ENCODE results near the gene INPPL1.

INPPL1 gene

DNA sequence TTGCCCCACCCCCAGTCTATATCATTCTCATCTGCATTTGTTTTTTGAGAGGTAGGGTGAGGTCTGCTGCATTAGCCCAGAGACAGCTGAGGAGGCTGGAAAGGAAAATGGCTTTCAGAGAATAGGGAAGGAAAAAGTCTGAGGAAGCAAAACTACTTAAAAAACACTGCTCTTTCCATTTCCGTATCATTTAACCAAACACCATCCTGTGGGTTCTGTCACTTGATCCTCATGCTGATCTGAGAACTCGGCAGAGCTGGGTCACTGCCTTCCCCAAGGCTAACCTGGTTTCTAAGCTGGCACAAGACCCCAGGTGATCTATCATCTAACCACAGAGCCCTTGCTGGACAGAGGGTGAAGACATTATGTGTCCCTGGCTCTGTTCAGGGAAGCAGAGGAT is 6.7 kb upstream of the INPPL1 start:
- H3K27ac ChIP-seq (ENCODE audit: insufficient read depth, low read length, poor library complexity, severe bottlenecking): no peak overlapping the region
- no peaks in the 10 kb centered on the region for H3K27me3 ChIP-seq (replicated peaks; ENCODE audit: control insufficient read depth, insufficient read depth, low read length, poor library complexity, severe bottlenecking)
- no peak for DNase-seq
- H3K9me3 ChIP-seq (ENCODE audit: control insufficient read depth, low read length): no peaks in the 10 kb centered on the region
- no peaks in the 10 kb centered on the region for H3K36me3 ChIP-seq (ENCODE audit: control insufficient read depth, insufficient read depth, low read length)
- peaks cover 4% of the 10 kb centered on the region for H3K4me1 ChIP-seq (ENCODE audit: control insufficient read depth, insufficient read depth, low read length, poor library complexity, severe bottlenecking)
- no peak overlapping the region for H3K4me3 ChIP-seq (ENCODE audit: insufficient read depth, low read depth, low read length, poor library complexity, severe bottlenecking)

DNA sequence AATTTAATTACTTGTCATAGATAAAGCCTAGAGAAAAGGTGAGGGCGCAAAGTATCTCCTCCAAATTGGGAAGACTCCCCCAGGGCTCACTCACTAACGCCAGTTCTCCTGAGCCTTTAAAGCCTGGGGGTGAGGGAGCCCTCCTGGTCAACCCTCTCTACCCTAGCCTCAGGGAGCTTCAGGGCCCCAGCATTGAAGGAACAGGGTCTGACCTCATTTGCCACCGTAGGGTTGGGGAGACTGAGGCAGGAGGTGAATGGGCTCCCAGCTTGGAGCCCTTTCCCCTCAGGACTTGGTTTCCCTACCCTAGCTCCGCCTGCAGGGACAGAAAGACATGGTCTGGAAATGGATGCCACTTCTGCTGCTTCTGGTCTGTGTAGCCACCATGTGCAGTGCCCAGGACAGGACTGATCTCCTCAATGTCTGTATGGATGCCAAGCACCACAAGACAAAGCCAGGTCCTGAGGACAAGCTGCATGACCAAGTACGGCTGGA is 6.3 kb upstream of the INPPL1 start:
- H3K27me3 ChIP-seq (replicated peaks; ENCODE audit: control insufficient read depth, insufficient read depth, low read length, poor library complexity, severe bottlenecking): no peaks in the 10 kb centered on the region
- H3K36me3 ChIP-seq (ENCODE audit: control insufficient read depth, insufficient read depth, low read length): no peaks in the 10 kb centered on the region
- no peak for DNase-seq
- H3K9me3 ChIP-seq (ENCODE audit: control insufficient read depth, low read length): no peaks in the 10 kb centered on the region
- H3K27ac ChIP-seq (ENCODE audit: insufficient read depth, low read length, poor library complexity, severe bottlenecking): no peak overlapping the region
- peaks cover 6% of the 10 kb centered on the region for H3K4me1 ChIP-seq (ENCODE audit: control insufficient read depth, insufficient read depth, low read length, poor library complexity, severe bottlenecking)
- no peak overlapping the region for H3K4me3 ChIP-seq (ENCODE audit: insufficient read depth, low read depth, low read length, poor library complexity, severe bottlenecking)

DNA sequence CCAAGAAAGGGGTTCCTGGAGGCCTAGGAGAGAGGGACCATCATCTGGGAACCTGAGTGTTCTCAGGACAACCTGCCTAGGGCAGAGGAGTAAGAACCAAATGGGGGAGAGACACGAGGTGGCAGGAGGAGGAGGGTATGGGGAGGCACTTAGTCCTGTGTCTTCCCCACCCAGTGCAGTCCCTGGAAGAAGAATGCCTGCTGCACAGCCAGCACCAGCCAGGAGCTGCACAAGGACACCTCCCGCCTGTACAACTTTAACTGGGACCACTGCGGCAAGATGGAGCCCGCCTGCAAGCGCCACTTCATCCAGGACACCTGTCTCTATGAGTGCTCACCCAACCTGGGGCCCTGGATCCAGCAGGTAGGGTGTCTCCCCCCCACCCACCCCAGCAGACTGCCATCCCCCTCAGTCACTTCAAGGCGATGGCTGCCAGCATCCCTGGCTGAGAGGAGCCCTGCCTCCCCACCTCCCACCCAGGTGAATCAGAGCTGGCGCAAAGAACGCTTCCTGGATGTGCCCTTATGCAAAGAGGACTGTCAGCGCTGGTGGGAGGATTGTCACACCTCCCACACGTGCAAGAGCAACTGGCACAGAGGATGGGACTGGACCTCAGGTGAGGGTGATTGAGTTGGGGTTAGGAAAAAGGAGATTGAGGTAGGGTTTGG is 3.7 kb upstream of the INPPL1 start:
- Histone ChIP-seq H3K4me1 (ENCODE audit: control insufficient read depth, insufficient read depth, low read length, poor library complexity, severe bottlenecking) (peaks cover 18% of the 10 kb centered on the region), H3K9me3 (ENCODE audit: control insufficient read depth, low read length) (no peaks in the 10 kb centered on the region), H3K27me3 (replicated peaks; ENCODE audit: control insufficient read depth, insufficient read depth, low read length, poor library complexity, severe bottlenecking) (no peaks in the 10 kb centered on the region), H3K36me3 (ENCODE audit: control insufficient read depth, insufficient read depth, low read length) (no peaks in the 10 kb centered on the region), H3K4me3 (ENCODE audit: insufficient read depth, low read depth, low read length, poor library complexity, severe bottlenecking) (no peak overlapping the region), H3K27ac (ENCODE audit: insufficient read depth, low read length, poor library complexity, severe bottlenecking) (no peak overlapping the region)
- DNase-seq: no peak

- Histone ChIP-seq H3K36me3 (ENCODE audit: control insufficient read depth, insufficient read depth, low read length) (no peaks in the 10 kb centered on the region), H3K9me3 (ENCODE audit: control insufficient read depth, low read length) (no peaks in the 10 kb centered on the region), H3K4me1 (ENCODE audit: control insufficient read depth, insufficient read depth, low read length, poor library complexity, severe bottlenecking) (peaks cover 20% of the 10 kb centered on the region), H3K4me3 (ENCODE audit: insufficient read depth, low read depth, low read length, poor library complexity, severe bottlenecking) (no peak overlapping the region), H3K27ac (ENCODE audit: insufficient read depth, low read length, poor library complexity, severe bottlenecking) (no peak overlapping the region), H3K27me3 (replicated peaks; ENCODE audit: control insufficient read depth, insufficient read depth, low read length, poor library complexity, severe bottlenecking) (no peaks in the 10 kb centered on the region)
- DNase-seq: no peak
Measured at GRCh38 chr11:72221386-72222075, 3.0 kb upstream of the INPPL1 start.

GRCh38 chr11:72222106-72222891 is 2.3 kb upstream of the INPPL1 start:
- no peaks in the 10 kb centered on the region for H3K9me3 ChIP-seq (ENCODE audit: control insufficient read depth, low read length)
- no peak for DNase-seq
- H3K27me3 ChIP-seq (replicated peaks; ENCODE audit: control insufficient read depth, insufficient read depth, low read length, poor library complexity, severe bottlenecking): no peaks in the 10 kb centered on the region
- H3K27ac ChIP-seq (ENCODE audit: insufficient read depth, low read length, poor library complexity, severe bottlenecking): peak overlapping the region; percentile 87
- H3K4me1 ChIP-seq (ENCODE audit: control insufficient read depth, insufficient read depth, low read length, poor library complexity, severe bottlenecking): peaks cover 20% of the 10 kb centered on the region
- no peaks in the 10 kb centered on the region for H3K36me3 ChIP-seq (ENCODE audit: control insufficient read depth, insufficient read depth, low read length)
- peak overlapping the region; percentile 96 for H3K4me3 ChIP-seq (ENCODE audit: insufficient read depth, low read depth, low read length, poor library complexity, severe bottlenecking)

DNA sequence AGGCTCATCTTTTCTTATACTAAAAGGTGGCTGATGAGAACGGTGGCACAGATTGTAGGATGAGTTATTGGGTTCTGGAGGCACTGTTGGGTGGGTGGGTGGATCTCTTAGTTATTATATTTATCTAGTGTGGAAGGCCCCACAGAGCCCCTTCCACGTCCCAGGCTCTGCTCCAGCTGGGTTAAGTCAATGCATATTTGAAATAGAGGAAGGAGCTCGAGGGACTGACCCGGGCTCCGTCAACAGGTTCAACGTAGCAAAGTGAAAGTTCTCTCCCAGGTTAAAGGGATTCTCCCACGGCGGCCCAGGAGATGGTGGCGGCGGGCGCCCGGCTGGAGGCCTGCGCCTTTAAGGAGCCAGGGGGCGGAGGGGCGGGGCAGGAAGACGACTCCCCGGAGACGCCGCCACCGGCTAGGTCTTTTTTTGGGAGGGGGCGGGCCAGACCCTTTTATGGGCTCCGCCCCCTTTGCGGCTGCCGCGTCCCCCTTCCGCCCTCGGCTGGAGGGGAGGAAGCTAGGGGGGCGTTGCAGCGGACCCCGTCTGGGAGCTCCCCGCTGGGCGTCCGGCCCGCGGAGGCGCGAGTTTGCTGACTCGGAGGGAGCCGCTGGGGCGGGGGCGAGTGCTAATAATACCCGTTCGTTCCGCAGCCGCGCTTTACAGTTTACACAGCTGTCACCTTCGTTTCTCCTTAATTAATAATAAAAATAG is 1.5 kb upstream of the INPPL1 start:
- peak overlapping the region; percentile 96 for H3K4me3 ChIP-seq (ENCODE audit: insufficient read depth, low read depth, low read length, poor library complexity, severe bottlenecking)
- no peaks in the 10 kb centered on the region for H3K9me3 ChIP-seq (ENCODE audit: control insufficient read depth, low read length)
- H3K4me1 ChIP-seq (ENCODE audit: control insufficient read depth, insufficient read depth, low read length, poor library complexity, severe bottlenecking): peaks cover 20% of the 10 kb centered on the region
- no peaks in the 10 kb centered on the region for H3K36me3 ChIP-seq (ENCODE audit: control insufficient read depth, insufficient read depth, low read length)
- peak overlapping the region; percentile 87 for H3K27ac ChIP-seq (ENCODE audit: insufficient read depth, low read length, poor library complexity, severe bottlenecking)
- no peaks in the 10 kb centered on the region for H3K27me3 ChIP-seq (replicated peaks; ENCODE audit: control insufficient read depth, insufficient read depth, low read length, poor library complexity, severe bottlenecking)
- peak; percentile 90 to 92 (median 90) for DNase-seq

- peaks cover 20% of the 10 kb centered on the region for H3K4me1 ChIP-seq (ENCODE audit: control insufficient read depth, insufficient read depth, low read length, poor library complexity, severe bottlenecking)
- peak; percentile 27 to 43 (median 34) for DNase-seq
- H3K27ac ChIP-seq (ENCODE audit: insufficient read depth, low read length, poor library complexity, severe bottlenecking): peak overlapping the region; percentile 87
- H3K36me3 ChIP-seq (ENCODE audit: control insufficient read depth, insufficient read depth, low read length): peaks cover 2% of the 10 kb centered on the region
- no peaks in the 10 kb centered on the region for H3K27me3 ChIP-seq (replicated peaks; ENCODE audit: control insufficient read depth, insufficient read depth, low read length, poor library complexity, severe bottlenecking)
- H3K4me3 ChIP-seq (ENCODE audit: insufficient read depth, low read depth, low read length, poor library complexity, severe bottlenecking): peak overlapping the region; percentile 96
- no peaks in the 10 kb centered on the region for H3K9me3 ChIP-seq (ENCODE audit: control insufficient read depth, low read length)
Measured at GRCh38 chr11:72223615-72224563, 678 bp upstream of the INPPL1 start.

- H3K9me3 ChIP-seq (ENCODE audit: control insufficient read depth, low read length): no peaks in the 10 kb centered on the region
Measured at GRCh38 chr11:72225411-72225951, 914 bp downstream of the INPPL1 start.

GRCh38 chr11:72226701-72227100 is 2.1 kb downstream of the INPPL1 start:
- no peak for DNase-seq
- Histone ChIP-seq H3K27ac (ENCODE audit: insufficient read depth, low read length, poor library complexity, severe bottlenecking) (no peak overlapping the region), H3K36me3 (ENCODE audit: control insufficient read depth, insufficient read depth, low read length) (peaks cover 28% of the 10 kb centered on the region)

More at GRCh38 chr11:72225411-72225951, 914 bp downstream of the INPPL1 start:
- Histone ChIP-seq H3K4me1 (ENCODE audit: control insufficient read depth, insufficient read depth, low read length, poor library complexity, severe bottlenecking) (peaks cover 20% of the 10 kb centered on the region), H3K4me3 (ENCODE audit: insufficient read depth, low read depth, low read length, poor library complexity, severe bottlenecking) (peak overlapping the region; percentile 67), H3K36me3 (ENCODE audit: control insufficient read depth, insufficient read depth, low read length) (peaks cover 18% of the 10 kb centered on the region), H3K27me3 (replicated peaks; ENCODE audit: control insufficient read depth, insufficient read depth, low read length, poor library complexity, severe bottlenecking) (no peaks in the 10 kb centered on the region), H3K27ac (ENCODE audit: insufficient read depth, low read length, poor library complexity, severe bottlenecking) (peak overlapping the region; percentile 87)
- no peak for DNase-seq

More at GRCh38 chr11:72226701-72227100, 2.1 kb downstream of the INPPL1 start:
- H3K4me3 ChIP-seq (ENCODE audit: insufficient read depth, low read depth, low read length, poor library complexity, severe bottlenecking): no peak overlapping the region
- no peaks in the 10 kb centered on the region for H3K27me3 ChIP-seq (replicated peaks; ENCODE audit: control insufficient read depth, insufficient read depth, low read length, poor library complexity, severe bottlenecking)
- no peaks in the 10 kb centered on the region for H3K9me3 ChIP-seq (ENCODE audit: control insufficient read depth, low read length)
- peaks cover 20% of the 10 kb centered on the region for H3K4me1 ChIP-seq (ENCODE audit: control insufficient read depth, insufficient read depth, low read length, poor library complexity, severe bottlenecking)
